ENCODE results near the gene PACRG.

Gene PACRG

DNA sequence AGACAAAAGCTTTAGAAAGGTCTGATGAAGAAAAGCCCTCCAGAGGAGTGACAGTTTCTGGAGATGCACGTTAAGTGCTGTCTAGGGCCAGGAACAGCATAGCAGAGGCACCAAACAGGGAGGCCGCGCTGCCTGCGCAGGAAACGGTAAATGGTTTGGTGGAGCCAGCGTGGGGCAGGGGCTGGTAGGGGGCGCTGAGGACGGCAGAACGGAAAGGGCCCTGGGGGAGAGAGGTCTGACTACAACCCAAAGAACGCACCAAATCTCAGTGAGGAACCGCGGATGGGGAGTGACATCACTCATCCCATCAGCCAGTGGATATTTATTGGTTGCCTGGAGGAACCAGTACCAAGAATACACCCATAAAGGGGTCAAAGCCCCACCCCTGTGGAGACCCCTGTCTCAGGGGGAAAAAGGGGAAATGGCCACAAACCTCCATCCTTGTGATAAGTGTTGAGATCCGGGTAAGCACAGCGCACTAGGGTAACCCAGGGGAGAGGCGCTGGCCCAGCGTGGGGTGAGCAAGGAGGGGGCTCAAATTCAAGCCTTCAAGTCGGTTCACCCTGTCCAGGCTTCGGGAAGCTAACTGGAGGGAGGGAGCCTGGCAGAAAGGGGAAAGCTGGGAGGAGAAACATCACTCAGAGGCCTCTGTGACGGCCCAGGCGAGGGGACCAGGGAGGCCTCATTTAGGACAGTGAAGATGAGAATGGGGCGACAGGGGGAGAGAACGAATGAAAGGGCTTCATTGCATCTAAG lies 437.6 kb downstream of the PACRG start:
- in situ Hi-C loops (cut with MboI; ENCODE audit: low sequenced_read_pairs) = no loop called here

DNA sequence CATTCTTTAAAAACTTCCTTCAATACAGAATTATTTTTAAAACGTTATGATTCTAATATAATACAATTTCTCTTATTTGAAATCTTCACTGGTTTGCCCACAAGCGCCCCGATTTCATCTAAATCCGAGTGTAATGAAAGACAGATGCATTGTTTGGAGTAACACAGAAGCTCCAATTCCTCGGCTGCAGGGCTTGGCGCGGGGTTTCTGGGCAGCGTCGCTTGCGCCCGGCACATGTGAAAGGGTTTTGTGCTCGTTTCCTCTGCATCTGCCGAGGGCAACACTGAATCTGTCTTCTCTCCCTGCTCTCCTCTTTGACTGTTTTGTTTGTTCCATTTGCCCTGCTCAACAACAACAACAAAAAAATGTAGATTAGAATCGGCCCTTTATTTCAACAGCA lies 438.1 kb downstream of the PACRG start:
- in situ Hi-C loops (cut with MboI; ENCODE audit: low sequenced_read_pairs) = no loop called here

DNA sequence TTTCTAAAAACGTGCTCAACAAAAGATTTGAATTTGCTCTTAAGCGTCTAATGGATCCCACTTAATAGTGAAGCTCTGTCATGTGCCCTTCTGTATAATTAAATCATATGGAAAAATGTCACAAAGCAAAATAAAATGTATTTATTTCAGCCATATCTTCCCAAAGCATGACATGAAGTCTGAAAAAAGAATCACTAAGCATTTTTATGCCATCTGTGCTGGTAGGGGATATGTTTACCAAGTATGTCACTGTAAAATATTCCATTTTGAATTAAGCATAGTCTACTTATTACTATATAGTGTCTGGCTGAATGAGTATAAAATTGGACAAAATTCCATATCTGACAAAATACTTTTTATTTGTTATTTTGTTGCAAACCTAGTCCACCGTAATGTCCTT lies 438.7 kb downstream of the PACRG start:
- in situ Hi-C loops (cut with MboI; ENCODE audit: low sequenced_read_pairs) = no loop called here

DNA sequence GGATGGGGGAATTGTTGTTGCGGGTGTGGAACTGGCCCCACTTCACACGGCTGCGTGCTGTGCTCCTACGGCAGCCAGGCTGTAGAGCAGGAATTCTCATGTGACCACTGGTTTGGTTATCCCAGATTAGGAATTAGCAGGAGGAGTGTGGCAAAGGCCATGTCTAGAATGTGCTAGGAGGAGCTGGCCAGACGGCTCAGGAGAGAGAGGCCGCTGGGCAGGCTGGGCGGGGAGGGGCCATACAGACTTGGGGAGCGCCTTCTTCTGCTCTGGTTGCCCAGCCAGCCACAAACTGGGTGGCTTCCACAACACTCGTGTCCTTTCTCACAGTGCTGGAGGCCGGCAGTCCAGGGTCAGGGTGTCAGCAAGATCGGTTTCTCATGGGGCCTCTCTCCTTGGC lies 441.7 kb downstream of the PACRG start:
- in situ Hi-C loops (cut with MboI; ENCODE audit: low sequenced_read_pairs) = no loop called here

DNA sequence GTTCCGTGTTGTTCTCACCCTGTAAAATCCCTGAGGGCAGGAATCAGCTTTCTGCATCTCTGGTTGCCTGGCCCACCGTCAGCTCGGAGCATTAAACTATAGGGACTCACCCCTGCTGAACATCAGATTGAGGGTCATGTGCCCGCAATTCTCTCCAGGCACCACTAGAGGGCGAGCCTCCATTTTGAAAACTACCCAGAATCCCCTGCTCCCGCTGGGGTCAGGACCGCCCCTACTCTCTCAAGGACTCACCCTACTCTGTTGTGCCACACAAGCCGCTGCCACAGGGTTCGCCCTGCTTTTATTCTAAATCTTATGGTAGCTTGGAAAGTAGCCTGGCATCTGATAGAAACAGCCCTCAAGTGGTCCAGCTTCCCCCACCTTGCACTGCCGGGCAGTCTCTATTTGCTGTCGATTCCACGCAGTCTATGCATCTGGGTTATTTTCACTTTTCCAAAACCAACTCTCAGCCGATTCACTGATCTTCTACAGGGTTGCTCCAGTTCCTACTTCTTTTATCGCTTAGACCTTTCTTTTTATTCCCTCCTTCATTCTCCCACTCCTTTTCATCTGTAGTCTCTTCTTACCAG lies 442.6 kb downstream of the PACRG start:
- in situ Hi-C loops (cut with MboI; ENCODE audit: low sequenced_read_pairs) = no loop called here

DNA sequence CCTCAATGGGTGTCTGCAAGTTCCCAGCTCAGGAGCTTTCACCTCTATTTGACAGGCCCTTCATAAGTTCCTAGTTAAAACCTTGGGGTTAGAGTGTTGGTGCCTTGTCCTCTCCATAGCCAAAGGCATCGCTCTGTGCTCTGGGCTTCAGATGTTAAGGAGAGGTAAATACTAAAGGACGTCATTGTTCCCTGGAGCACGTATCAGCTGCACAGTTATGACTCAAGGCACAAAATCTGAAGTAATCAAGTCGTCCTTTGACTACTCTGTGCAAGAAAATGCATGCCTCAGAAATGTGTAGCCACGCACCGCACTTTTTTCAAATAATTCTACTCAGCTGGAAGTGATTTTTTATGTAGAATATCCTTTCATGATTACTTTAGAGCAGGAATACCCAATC lies 446.0 kb downstream of the PACRG start:
- in situ Hi-C loops (cut with MboI; ENCODE audit: low sequenced_read_pairs) = no loop called here

DNA sequence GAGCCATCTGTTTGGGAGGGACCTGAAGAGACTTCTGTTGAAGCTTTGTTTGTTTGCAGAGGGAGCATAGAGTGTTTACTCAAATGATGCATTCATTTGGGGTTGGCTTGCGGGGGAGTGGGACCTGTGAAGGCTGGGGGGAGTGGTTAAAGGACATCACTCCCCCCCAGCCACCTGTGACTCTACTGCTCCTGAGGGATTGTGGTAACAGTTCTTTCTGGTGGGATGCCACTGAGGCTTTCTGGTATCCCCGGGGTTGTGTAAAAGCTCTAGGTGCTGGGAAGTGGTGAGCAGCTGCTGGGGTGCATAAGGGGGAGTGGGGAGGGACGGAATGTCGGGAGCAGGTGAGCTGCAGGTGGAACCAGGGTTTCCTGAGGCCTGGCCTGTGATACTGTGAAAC lies 447.5 kb downstream of the PACRG start:
- in situ Hi-C loops (cut with MboI; ENCODE audit: low sequenced_read_pairs) = loop anchor here (25.0 kb wide), 1 partner anchor 787 kb away; no protein-coding TSS in a partner anchor

DNA sequence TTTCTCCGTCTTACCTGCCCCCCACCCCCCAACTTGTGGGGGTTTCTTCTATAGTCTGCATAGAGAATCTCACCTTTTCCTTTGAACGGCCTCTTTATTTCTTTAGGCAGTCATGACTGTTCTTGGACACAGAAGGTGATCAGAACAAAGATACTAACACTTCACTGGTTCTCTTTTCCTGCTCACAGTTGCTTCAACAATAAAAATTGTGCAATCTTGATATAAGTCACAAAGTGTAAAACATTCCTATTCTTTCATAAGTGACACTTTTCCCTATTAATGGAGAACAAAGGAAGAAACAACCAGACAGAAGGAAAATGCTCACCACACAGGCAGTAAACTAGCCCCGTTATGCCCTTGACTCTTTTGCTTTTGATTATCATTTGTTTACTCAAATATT lies 448.3 kb downstream of the PACRG start:
- in situ Hi-C loops (cut with MboI; ENCODE audit: low sequenced_read_pairs) = loop anchor here (25.0 kb wide), 1 partner anchor 786 kb away; no protein-coding TSS in a partner anchor

DNA sequence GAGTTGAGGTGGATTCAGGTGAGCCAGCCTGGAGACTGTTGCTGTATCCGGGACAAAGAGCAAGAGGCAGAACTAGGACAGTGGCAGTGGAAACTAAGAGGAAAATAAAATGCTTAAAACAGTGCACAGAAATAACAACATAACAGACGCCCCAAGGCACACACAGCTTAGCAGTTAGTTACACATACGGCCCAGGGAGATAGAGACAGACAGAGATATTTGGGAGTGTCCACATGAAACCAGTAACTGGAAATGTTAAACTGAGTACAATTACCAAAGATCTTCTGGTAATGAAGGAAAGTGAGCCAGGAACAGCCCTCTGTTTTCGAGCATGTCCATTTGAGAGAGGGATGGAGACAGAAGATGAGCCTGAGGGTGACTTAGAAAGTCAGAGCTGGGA lies 449.2 kb downstream of the PACRG start:
- in situ Hi-C loops (cut with MboI; ENCODE audit: low sequenced_read_pairs) = loop anchor here (25.0 kb wide), 1 partner anchor 785 kb away; no protein-coding TSS in a partner anchor

DNA sequence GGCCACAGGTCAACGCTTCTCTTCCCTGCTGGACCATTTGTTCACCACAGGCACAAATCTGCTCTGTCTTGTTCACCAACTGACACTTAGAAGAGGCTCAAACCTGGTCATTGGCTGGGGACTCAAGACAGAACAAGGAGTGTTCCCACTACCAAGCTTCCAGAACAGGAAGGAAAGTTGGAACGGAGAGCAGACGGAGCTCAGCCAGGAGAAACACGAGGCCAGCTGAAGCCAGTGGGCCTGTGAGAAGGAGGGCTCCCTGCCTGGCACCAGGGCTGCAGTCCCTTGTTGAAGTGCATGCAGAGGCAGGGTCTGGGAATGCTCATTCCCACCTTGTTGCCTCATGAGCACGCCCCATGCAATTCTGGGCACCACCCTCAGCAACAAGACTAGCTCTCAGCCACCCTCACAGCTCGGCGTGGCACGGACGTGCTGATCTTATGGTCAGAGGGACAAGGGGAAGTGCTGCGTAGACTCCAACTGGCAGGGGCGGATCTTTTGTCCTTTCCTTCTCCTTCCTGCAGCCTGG lies 450.2 kb downstream of the PACRG start:
- in situ Hi-C loops (cut with MboI; ENCODE audit: low sequenced_read_pairs) = loop anchor here (25.0 kb wide), 1 partner anchor 784 kb away; no protein-coding TSS in a partner anchor

DNA sequence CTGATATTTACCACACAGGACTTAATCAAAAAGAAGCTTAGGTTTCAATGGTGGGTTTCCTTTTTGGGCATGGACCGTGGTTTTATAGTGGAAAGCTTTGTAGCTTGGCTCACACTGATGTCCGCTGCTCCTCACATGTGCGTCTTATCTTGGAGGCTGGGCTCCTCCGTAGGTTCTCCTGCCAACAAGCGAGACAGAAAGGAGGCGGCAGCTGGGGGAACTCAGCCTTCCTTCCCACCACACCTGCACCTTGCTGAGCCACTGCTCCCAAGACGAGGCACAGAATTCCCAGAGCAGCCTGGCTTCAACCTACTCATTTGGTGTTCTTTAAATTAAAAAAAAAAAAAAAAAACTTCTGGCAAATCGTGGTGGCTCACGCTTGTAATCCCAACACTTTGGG lies 451.3 kb downstream of the PACRG start:
- in situ Hi-C loops (cut with MboI; ENCODE audit: low sequenced_read_pairs) = loop anchor here (25.0 kb wide), 1 partner anchor 783 kb away; no protein-coding TSS in a partner anchor

DNA sequence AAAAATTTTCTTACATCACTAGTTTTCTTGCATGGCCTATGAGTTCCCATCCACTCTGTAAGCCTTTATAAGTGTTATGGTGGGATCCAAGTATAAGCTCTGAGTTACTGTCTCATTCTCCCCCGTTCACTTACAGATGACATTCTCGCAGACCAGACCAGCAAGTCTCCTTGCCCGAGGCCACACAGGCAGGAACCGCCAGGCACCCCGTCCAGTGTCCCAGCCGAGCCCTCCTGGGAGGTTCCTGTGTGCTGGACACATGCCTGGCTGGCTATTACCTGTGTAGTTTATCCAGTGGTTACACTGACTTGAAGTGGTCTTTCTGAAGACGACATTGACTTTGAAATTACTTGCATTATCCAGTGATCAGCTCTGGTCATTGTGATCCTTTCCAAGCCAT lies 451.9 kb downstream of the PACRG start:
- in situ Hi-C loops (cut with MboI; ENCODE audit: low sequenced_read_pairs) = loop anchor here (25.0 kb wide), 1 partner anchor 783 kb away; no protein-coding TSS in a partner anchor

DNA sequence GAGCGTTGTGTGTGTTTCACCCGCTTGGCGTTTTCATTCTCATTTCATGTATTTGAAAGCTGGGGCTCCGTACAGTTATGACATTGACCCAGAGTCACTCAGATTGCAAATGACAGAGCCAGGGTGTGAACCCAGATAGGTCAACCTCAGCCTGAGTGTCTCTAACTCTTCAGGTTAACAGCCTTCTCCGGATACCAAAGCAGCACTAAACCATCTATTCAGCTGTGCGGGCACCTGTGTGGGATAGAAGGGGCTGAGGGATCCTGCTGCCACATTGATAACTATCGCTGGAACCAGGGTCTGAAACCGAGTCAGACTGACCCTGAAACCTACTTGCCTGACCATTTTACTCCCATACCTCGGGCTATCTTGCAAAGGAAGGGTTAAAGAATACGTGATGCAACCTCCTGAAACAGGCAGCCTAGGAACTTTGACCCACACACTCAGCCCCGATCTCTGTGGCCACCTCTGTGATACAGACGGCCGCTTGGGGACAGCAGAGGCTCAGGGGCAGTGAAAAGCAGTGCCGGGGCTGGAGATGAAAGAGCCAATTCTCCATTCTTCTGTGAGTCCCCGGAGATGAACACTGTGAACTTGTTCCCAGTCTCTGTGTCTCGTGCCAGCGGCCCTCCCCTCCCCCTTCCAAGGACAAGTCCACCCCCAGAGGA lies 453.2 kb downstream of the PACRG start:
- in situ Hi-C loops (cut with MboI; ENCODE audit: low sequenced_read_pairs) = loop anchor here (25.0 kb wide), 1 partner anchor 781 kb away; no protein-coding TSS in a partner anchor

DNA sequence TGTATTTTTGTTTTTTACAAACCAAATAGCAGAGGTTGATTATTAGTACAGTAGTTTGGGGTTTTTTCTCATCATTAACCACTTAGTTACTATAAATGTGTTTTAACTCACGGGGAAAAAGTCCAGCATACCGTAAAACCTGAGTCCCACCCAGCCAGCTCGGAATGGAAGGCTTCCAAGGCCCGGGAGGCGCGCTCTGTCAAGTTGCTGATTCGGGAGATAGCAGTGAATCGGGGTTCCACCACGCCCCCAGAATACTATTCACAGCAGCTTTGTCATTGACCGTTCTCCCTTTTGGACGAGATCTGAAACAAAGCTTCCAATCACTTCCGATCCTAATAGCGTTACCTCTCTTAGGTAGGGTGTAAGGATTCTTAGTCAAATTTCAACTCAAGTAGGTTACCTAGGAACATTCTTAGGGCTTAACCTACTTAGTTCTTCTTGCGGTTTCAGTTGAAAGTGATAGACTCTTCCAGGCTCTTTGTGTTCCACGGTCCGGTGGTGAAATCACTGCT lies 453.9 kb downstream of the PACRG start:
- in situ Hi-C loops (cut with MboI; ENCODE audit: low sequenced_read_pairs) = loop anchor here (25.0 kb wide), 1 partner anchor 781 kb away; no protein-coding TSS in a partner anchor

DNA sequence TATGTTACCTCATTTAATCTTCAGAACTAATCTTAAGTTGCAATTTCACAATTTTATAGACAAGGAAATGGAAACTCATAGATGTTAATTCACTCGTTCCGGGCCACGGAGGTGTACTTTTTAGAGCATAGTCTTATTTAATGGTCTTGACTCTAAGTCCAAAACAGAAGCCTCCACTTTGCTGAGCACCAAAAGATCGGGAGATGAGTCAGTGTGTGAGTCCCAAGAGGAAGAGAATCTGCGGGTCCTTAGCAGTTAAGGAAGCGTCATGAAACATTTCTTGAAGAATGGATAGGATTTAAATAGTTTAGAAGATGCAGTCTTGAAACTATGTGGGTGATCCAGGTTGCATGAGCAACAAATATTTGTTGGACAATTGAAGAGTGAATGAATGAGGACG lies 454.9 kb downstream of the PACRG start:
- in situ Hi-C loops (cut with MboI; ENCODE audit: low sequenced_read_pairs) = loop anchor here (25.0 kb wide), 1 partner anchor 780 kb away; no protein-coding TSS in a partner anchor

DNA sequence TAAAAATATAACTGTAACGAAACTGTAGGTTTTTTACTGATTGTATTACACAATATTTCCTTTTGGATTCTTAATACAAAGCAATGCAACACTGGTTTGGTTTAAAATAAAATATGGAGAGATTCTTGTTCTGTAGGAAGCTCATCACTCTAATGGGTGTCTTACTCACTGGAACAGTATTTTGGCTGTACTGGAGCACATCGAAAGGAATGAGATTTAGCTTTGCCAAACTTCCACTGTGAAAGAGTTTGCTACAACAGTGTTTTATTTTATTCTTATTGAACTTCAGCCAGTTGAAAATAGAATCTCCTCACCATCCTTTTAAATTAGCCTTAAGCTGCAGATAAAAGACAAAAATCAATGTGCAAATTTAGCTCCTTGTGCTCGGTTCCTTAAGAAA lies 456.0 kb downstream of the PACRG start:
- in situ Hi-C loops (cut with MboI; ENCODE audit: low sequenced_read_pairs) = loop anchor here (25.0 kb wide), 1 partner anchor 778 kb away; no protein-coding TSS in a partner anchor

DNA sequence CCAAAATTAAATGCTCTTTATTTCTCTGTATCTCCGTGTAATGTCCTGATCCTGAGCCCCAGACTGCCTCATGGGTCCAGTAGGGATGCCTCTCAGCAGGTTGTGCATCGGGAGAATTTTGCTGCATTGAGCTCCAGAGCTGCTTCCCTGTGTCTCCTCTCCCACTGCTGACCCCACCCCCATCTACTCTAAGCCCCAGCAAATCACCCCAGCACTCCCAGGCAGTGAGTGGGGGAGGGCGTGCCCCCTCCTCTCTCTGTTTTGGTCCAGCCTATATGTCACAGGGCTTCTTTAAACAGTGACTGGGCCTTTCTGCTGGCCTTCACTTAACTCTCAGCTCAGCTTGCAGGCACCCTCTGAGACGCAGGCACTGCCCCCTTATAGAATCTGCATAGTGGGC lies 458.0 kb downstream of the PACRG start:
- in situ Hi-C loops (cut with MboI; ENCODE audit: low sequenced_read_pairs) = loop anchor here (25.0 kb wide), 1 partner anchor 777 kb away; no protein-coding TSS in a partner anchor

DNA sequence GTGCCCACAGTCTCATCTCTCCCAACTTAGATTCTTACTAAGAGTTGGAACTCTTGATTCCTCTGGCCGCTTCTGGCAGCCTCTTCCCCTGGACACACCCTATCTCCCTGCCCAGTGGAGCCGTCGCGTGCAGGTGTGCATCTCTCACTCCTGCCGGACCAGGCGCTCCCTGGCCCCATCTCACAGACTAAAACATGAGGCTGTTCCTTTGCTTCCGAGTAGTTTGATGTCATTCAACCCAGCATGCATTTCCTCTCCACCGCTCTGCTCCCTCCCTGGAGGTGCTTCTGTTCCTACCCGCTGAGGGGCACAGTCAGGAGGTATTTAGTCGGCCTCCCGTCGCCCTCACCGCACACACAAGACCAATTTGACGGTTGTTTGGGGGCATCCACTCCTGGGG lies 458.8 kb downstream of the PACRG start:
- in situ Hi-C loops (cut with MboI; ENCODE audit: low sequenced_read_pairs) = loop anchor here (25.0 kb wide), 1 partner anchor 776 kb away; no protein-coding TSS in a partner anchor

DNA sequence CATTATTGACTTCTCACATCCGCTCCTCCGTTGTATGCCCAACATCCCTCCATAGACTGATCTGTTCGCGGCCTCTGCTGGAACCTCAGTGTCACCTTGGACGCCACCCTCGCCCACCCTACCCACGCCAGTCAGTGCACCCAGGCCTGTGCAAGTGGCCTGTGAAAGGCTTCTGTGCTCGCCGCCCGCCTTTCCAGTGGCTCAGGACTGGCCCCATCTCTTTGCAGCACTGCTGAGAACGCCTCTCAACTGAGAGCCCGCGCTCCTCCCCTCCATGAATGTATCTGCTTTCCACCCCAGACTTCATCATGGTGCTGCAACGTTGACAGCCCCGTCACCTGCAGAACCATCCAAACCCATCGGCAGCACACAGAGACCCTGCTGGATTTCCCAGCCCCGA lies 459.4 kb downstream of the PACRG start:
- in situ Hi-C loops (cut with MboI; ENCODE audit: low sequenced_read_pairs) = loop anchor here (25.0 kb wide), 1 partner anchor 775 kb away; no protein-coding TSS in a partner anchor

DNA sequence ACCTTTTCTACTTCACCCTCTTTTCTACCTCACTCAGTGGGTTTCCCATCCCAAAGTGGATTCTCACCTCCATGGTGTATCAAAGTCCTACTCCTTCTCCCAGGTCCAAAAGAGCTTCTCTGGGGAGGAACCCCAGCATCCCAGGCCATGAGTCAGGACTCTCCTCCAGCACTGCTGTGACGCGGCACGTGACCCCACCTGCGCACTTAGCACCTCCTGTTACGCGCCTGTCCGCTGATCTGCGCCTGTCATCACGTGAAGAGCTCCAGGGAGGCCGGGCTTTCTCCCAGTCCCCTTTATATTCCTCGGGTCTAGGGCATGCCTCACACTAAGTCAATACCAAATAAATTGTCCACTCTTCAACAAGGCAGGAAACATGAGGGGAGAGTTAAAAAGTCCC lies 459.8 kb downstream of the PACRG start:
- in situ Hi-C loops (cut with MboI; ENCODE audit: low sequenced_read_pairs) = loop anchor here (25.0 kb wide), 1 partner anchor 775 kb away; no protein-coding TSS in a partner anchor

DNA sequence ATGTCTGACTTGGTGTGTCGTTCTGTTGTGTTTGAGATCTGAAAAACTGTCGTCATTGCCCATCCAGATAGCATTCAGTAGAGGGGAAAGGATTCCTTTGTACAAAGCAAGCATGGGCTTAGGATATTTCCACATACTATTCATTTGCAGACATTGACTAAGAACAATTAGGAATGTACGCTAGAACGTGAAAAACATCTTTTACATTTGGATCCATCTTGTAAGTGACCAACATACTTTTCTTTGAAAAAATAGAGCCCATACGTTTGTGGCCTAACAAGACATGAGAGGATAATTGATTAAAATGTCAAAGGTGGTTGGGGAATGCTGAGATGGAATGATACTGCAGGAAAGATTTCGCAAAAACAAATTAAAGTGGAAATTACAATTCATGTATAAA lies 461.0 kb downstream of the PACRG start:
- in situ Hi-C loops (cut with MboI; ENCODE audit: low sequenced_read_pairs) = loop anchor here (25.0 kb wide), 1 partner anchor 774 kb away; no protein-coding TSS in a partner anchor
